HUES64 (cell line): ENCODE results near the gene EEF1E1.
"Not testable (repeated sequence)": the region's sequence is repeated elsewhere in the genome, so short reads cannot be mapped to it uniquely, and the experiment has no call there.

Experiments used
- H3K27ac ChIP-seq: 2 replicates; pipeline ENCODE4 v1.7.0; 2013; ENCODE audit warnings: low read depth, low read length, inconsistent platforms
- H3K27me3 ChIP-seq: 2 replicates; pipeline ENCODE4 v1.6.1; 2013; ENCODE audit warnings: mild to moderate bottlenecking, low read length; ENCODE audit not compliant: insufficient read depth
- H3K36me3 ChIP-seq: 2 replicates; pipeline ENCODE4 v1.6.1; 2013; ENCODE audit warnings: mild to moderate bottlenecking, low read length; ENCODE audit not compliant: insufficient read depth
- H3K4me1 ChIP-seq: 2 replicates; pipeline ENCODE4 v1.6.1; 2013; ENCODE audit warnings: mild to moderate bottlenecking, low read length, moderate library complexity; ENCODE audit not compliant: insufficient read depth
- H3K4me3 ChIP-seq: 2 replicates; pipeline ENCODE4 v1.5.1; 2013; ENCODE audit warnings: mild to moderate bottlenecking, low read length, moderate library complexity
- H3K9ac ChIP-seq: 2 replicates; pipeline ENCODE4 v1.6.1; 2013; ENCODE audit warnings: mild to moderate bottlenecking, low read depth, low read length
- H3K9me3 ChIP-seq: 2 replicates; pipeline ENCODE4 v1.6.1; 2013; ENCODE audit warnings: low read depth, low read length; ENCODE audit not compliant: insufficient read depth
- WGBS: fragments of 150-250, 120-280 bp; methylation state at CpG from one replicate; pipeline ENCODE4 v1.1.7; 2013; ENCODE audit warnings: missing lambda C conversion rate; 5-methylcytosine and 5-hydroxymethylcytosine counted together

The EEF1E1 gene

GRCh38 chr6:8061736-8062135 lies 40.6 kb downstream of the EEF1E1 start:
- Histone ChIP-seq H3K27ac (no peak overlapping the region), H3K9ac (no peak overlapping the region), H3K9me3 (no peaks in the 10 kb centered on the region), H3K4me1 (peaks cover 10% of the 10 kb centered on the region), H3K4me3 (no peak overlapping the region), H3K27me3 (no peaks in the 10 kb centered on the region), H3K36me3 (peaks cover 32% of the 10 kb centered on the region)
- WGBS: 95% methylated on average over 4 of the region's 4 CpGs

GRCh38 chr6:8060346-8060745 lies 42.0 kb downstream of the EEF1E1 start:
- H3K9ac ChIP-seq: no peak overlapping the region
- H3K4me1 ChIP-seq: peaks cover 9% of the 10 kb centered on the region
- peaks cover 33% of the 10 kb centered on the region for H3K36me3 ChIP-seq
- H3K4me3 ChIP-seq: no peak overlapping the region
- 92% methylated on average over 3 of the region's 3 CpGs for WGBS
- no peak overlapping the region for H3K27ac ChIP-seq
- H3K9me3 ChIP-seq: no peaks in the 10 kb centered on the region
- no peaks in the 10 kb centered on the region for H3K27me3 ChIP-seq

- H3K27ac ChIP-seq: no peak overlapping the region
- no peak overlapping the region for H3K9ac ChIP-seq
- peaks cover 37% of the 10 kb centered on the region for H3K36me3 ChIP-seq
- no peaks in the 10 kb centered on the region for H3K9me3 ChIP-seq
- no peaks in the 10 kb centered on the region for H3K4me1 ChIP-seq
- no peaks in the 10 kb centered on the region for H3K27me3 ChIP-seq
- H3K4me3 ChIP-seq: no peak overlapping the region
Observed at GRCh38 chr6:8059129-8059528, 43.2 kb downstream of the EEF1E1 start.

- H3K4me1 ChIP-seq: no peaks in the 10 kb centered on the region
- WGBS: 85% methylated on average over 2 of the region's 3 CpGs
- H3K9ac ChIP-seq: no peak overlapping the region
- no peak overlapping the region for H3K4me3 ChIP-seq
- H3K27me3 ChIP-seq: no peaks in the 10 kb centered on the region
- H3K27ac ChIP-seq: no peak overlapping the region
- H3K9me3 ChIP-seq: no peaks in the 10 kb centered on the region
- H3K36me3 ChIP-seq: peaks cover 43% of the 10 kb centered on the region
Observed at GRCh38 chr6:8057793-8058192, 44.6 kb downstream of the EEF1E1 start.

DNA sequence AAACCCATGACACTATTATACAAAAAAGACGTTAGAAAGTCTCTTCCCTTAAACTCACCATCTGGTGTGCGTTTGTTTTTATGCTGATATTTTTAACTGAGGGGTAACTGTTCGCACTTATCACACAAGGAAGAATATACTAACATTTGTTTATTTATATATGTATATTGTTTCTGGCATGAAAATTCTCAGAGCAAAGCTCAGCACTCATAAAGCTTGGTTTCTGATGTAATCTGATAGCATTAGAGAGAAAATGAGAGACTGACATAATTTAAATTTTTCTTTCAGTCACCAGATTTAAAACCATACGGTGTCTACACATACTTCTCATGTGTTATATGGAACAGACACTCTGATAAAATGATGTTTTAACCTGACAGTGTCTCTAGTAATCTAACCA lies 45.1 kb downstream of the EEF1E1 start:
- H3K9me3 ChIP-seq: no peaks in the 10 kb centered on the region
- H3K4me1 ChIP-seq: no peaks in the 10 kb centered on the region
- H3K27ac ChIP-seq: no peak overlapping the region
- no peaks in the 10 kb centered on the region for H3K27me3 ChIP-seq
- H3K36me3 ChIP-seq: peaks cover 42% of the 10 kb centered on the region
- no peak overlapping the region for H3K9ac ChIP-seq
- no CpG with 5 or more reads among the region's 4 CpGs for WGBS
- no peak overlapping the region for H3K4me3 ChIP-seq

GRCh38 chr6:8054276-8054675 lies 48.1 kb downstream of the EEF1E1 start:
- WGBS: 98% methylated on average over 2 of the region's 2 CpGs
- Histone ChIP-seq H3K36me3 (peaks cover 18% of the 10 kb centered on the region), H3K4me3 (no peak overlapping the region), H3K9me3 (no peaks in the 10 kb centered on the region), H3K27ac (no peak overlapping the region), H3K9ac (no peak overlapping the region), H3K27me3 (no peaks in the 10 kb centered on the region), H3K4me1 (no peaks in the 10 kb centered on the region)

DNA sequence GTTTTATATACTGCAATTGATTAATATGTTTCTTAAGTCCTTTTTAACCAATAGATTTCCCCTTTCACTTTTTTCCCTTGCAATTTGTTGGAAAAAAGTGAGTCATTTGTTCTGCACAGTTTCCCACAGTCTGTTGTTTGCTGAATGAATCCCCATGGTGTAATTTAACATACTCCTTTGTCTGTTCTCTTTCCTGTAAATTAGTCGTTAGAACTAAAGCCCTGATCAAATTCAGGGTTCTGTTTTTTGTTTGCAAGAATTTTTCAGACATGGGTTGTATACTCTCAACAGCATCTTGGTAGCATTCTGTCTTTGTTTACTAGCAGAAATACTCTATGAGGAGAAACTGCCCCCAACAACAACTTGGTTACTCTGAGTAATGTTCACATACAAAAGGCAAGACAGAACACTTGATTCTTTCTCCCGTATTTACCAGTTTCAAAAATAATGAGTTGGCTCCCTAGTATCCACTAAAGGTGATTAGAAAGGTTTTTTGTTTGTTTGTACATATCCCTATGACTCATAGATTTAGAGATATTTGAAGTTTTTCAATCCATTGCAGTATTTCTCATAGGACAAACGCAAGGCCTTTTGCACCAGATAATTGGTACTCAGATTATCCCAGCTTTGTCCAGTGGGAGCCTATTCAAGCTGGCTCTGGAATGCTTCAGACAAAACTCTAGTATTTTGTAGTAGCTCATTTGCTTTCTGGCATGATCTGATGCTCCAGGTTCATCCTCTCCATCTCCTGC lies 54.6 kb downstream of the EEF1E1 start:
- 100% methylated on average over 2 of the region's 3 CpGs for WGBS
- Histone ChIP-seq H3K4me1 (peaks cover 11% of the 10 kb centered on the region; the same call in 1 of the 2 replicates), H3K27ac (peak overlapping the region; percentile 13; the same call in 1 of the 2 replicates)

DNA sequence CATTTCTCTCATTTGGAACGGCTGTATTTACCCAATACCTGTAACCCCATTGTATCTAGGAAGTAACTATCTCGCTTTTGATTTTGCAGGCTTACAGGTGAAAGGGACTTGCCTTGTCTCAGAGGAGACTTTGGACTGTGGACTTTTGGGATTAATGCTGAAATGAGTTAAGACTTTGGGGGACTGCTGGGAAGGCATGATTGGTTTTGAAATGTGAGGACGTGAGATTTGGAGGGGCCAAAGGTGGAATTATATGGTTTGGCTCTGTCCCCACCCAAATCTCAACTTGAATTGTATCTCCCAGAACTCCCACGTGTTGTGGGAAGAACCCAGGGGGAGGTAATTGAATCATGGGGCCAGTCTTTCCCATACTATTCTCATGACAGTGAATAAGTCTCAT lies 56.6 kb downstream of the EEF1E1 start:
- not testable (repeated sequence) for H3K4me3 ChIP-seq, H3K27me3 ChIP-seq, H3K36me3 ChIP-seq, H3K9me3 ChIP-seq, H3K9ac ChIP-seq, H3K27ac ChIP-seq
- H3K4me1 ChIP-seq: peaks cover 15% of the 10 kb centered on the region
- 98% methylated on average over 3 of the region's 4 CpGs for WGBS

More for the DNA sequence above, 54.6 kb downstream of the EEF1E1 start:
- Histone ChIP-seq H3K9ac (no peak overlapping the region), H3K27me3 (no peaks in the 10 kb centered on the region), H3K4me3 (no peak overlapping the region), H3K36me3 (peaks cover 5% of the 10 kb centered on the region; the same call in 1 of the 2 replicates), H3K9me3 (peaks cover 3% of the 10 kb centered on the region; the same call in 1 of the 2 replicates)

DNA sequence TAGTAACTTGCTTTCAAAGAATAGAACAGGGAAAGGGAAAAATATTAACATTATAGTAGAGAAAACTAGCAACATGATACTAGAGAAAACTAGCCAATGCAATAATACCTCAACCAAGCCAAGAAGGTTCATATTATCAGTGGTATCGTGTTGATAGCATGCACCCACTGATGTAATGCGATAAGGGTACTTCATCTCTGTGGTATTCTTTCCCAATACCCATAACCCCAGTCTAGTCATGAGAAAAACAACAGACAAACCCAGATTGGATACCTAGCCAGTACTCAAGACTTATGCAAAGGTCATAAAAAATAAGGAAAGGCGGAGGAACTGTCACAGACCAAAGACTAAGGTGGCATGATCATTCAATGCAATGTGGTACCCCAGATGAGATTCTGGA lies 59.1 kb downstream of the EEF1E1 start:
- no peak overlapping the region for H3K9ac ChIP-seq
- H3K27ac ChIP-seq: no peak overlapping the region
- H3K27me3 ChIP-seq: no peaks in the 10 kb centered on the region
- H3K9me3 ChIP-seq: peaks cover 3% of the 10 kb centered on the region; the same call in 1 of the 2 replicates
- H3K4me1 ChIP-seq: peaks cover 14% of the 10 kb centered on the region
- H3K36me3 ChIP-seq: peaks cover 23% of the 10 kb centered on the region
- H3K4me3 ChIP-seq: no peak overlapping the region
- 96% methylated on average over 1 of the region's 3 CpGs for WGBS

GRCh38 chr6:8041913-8042583 lies 60.3 kb downstream of the EEF1E1 start:
- no peak overlapping the region for H3K9ac ChIP-seq
- no peaks in the 10 kb centered on the region for H3K27me3 ChIP-seq
- peaks cover 23% of the 10 kb centered on the region for H3K36me3 ChIP-seq
- H3K4me1 ChIP-seq: peaks cover 4% of the 10 kb centered on the region; the same call in 1 of the 2 replicates
- H3K9me3 ChIP-seq: peaks cover 3% of the 10 kb centered on the region; the same call in 1 of the 2 replicates
- no peak overlapping the region for H3K4me3 ChIP-seq
- 93% methylated on average over 4 of the region's 9 CpGs for WGBS
- no peak overlapping the region for H3K27ac ChIP-seq

DNA sequence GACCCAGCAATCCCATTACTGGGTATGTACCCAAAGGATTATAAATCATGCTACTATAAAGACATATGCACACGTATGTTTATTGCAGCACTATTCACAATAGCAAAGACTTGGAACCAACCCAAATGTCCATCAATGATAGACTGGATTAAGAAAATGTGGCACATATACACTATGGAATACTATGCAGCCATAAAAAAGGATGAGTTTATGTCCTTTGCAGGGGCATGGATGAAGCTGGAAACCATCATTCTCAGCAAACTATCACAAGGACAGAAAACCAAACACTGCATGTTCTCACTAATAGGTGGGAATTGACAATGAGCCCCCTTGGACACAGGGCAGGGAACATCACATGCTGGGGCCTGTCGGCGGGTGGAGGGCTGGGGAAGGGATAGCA lies 68.2 kb downstream of the EEF1E1 start:
- not testable (repeated sequence) for H3K36me3 ChIP-seq, H3K9me3 ChIP-seq
- 95% methylated on average over 2 of the region's 3 CpGs for WGBS

More for the DNA sequence above, 68.2 kb downstream of the EEF1E1 start:
- not testable (repeated sequence) for H3K27ac ChIP-seq, H3K4me1 ChIP-seq, H3K27me3 ChIP-seq, H3K4me3 ChIP-seq, H3K9ac ChIP-seq
